Measurements from ENCODE around the gene CLDN11. TPM values are rescaled to one million over a fixed set of nuclear protein-coding genes. Genes with fewer than 3 reads are reported as not detected.

CLDN11 gene
- total RNA-seq, 1 donor from 2014 or later, result 0.70 TPM

DNA sequence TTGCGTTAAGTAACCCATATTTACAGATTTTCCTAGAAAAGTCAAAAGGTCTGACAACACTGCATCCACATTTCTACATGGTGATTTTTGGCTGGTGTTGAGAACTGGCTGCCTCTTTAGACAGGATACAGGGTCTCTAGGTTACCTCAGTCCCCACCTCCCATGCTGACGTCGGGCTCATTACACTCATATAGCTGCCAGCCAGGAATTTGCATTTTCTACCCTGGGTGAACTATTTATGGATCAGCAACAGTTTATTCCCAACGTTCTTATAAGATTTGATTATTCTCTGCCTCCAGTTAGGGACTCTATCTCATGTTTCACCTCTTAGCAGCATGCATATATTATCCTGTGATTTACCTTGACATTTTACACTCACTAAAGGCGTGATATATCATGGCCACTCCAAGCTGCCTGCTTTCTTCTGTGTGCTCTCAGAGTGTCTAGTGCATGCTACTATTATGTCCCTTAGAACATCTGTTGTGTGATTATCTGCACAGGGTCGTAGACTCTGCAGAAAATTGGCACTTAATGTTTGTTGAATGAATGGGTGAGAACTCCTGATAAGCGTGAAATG is 49.0 kb downstream of the CLDN11 start:
- peaks cover 9% of the 10 kb centered on the region for H3K4me1 Mint-ChIP-seq (ENCODE audit: low read depth, unreplicated experiment)

DNA sequence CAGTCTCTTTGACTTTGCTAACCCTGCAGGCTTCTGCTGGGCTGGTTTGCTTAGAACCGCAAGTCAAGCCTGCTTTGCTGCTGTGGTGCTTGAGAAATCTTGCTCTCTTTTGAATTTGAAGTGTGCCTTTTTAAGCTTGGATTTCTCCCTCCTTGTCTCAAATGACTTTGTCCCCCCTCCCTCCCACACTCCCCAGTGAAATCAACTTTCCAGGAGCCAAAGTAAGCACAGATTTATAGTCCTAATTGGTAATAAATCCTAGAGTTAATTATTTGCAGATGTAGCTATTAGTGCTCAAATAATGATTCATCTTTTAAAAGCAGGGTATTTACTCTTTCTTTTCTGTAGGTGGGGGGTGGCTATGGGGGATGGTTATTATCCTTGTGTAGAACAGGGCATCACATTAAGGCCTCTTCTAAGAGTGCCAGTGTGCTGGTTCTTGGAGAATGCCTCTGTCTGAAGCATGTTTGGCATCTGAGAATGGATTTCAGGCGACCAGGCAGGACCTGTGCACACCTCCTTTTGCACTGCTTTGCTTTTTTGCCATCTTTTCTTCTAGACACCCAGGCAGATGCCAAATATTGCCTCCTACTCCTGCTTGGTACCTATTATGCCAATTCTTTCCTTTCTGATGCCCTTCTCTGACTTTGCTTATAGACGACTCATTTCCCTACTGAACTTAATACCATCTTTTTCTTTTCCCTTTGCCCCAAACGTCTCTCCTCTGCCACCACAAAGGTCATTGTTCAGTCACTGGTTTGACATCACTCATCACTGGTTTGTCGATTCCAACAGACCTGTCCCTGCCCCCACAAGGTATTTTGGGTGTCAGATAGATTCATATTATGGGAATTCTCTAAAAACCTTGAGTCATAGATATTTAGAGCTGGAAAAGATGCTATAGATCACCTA is 50.7 kb downstream of the CLDN11 start:
- H3K4me3 ChIP-seq (ENCODE audit: insufficient read depth, low read depth, low read length), result no peak overlapping the region
- no peaks in the 10 kb centered on the region for H3K27me3 ChIP-seq (ENCODE audit: insufficient read depth, low read length)
- Mint-ChIP-seq H3K4me1 (ENCODE audit: low read depth, unreplicated experiment) (peaks cover 9% of the 10 kb centered on the region), H3K4me3 (ENCODE audit: unreplicated experiment) (no peak overlapping the region), H3K27ac (ENCODE audit: unreplicated experiment) (no peak overlapping the region), H3K27me3 (ENCODE audit: low read depth, unreplicated experiment) (peaks cover 29% of the 10 kb centered on the region), H3K36me3 (ENCODE audit: low read depth, unreplicated experiment) (no peaks in the 10 kb centered on the region), H3K9me3 (ENCODE audit: unreplicated experiment) (no peaks in the 10 kb centered on the region)
- no peak overlapping the region for H3K27ac ChIP-seq (ENCODE audit: low read depth, low read length)
- H3K9ac ChIP-seq (ENCODE audit: low read length), result no peak overlapping the region
- TF ChIP-seq EZH2 (IDR thresholded peaks at IDR 0.05; ENCODE audit: insufficient read depth, low read length), result no peak
- TF ChIP-seq, protein P1, sequence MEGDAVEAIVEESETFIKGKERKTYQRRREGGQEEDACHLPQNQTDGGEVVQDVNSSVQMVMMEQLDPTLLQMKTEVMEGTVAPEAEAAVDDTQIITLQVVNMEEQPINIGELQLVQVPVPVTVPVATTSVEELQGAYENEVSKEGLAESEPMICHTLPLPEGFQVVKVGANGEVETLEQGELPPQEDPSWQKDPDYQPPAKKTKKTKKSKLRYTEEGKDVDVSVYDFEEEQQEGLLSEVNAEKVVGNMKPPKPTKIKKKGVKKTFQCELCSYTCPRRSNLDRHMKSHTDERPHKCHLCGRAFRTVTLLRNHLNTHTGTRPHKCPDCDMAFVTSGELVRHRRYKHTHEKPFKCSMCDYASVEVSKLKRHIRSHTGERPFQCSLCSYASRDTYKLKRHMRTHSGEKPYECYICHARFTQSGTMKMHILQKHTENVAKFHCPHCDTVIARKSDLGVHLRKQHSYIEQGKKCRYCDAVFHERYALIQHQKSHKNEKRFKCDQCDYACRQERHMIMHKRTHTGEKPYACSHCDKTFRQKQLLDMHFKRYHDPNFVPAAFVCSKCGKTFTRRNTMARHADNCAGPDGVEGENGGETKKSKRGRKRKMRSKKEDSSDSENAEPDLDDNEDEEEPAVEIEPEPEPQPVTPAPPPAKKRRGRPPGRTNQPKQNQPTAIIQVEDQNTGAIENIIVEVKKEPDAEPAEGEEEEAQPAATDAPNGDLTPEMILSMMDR (IDR thresholded peaks at IDR 0.05; ENCODE audit: insufficient read depth, low read depth, low read length), result no peak
- H3K4me1 ChIP-seq (ENCODE audit: insufficient read depth, low read length), result no peaks in the 10 kb centered on the region
- DNase-seq (ENCODE audit: low read depth), result peak; percentile 74
- H4K20me1 ChIP-seq (ENCODE audit: insufficient read depth, low read length), result no peaks in the 10 kb centered on the region
- H3K79me2 ChIP-seq (ENCODE audit: insufficient read depth, low read length), result no peaks in the 10 kb centered on the region
- H3K4me2 ChIP-seq (ENCODE audit: low read length), result no peak overlapping the region
- H2AFZ ChIP-seq (ENCODE audit: low read depth, low read length), result no peak overlapping the region
- FAIRE-seq, result no peak
- no peaks in the 10 kb centered on the region for H3K9me3 ChIP-seq (ENCODE audit: insufficient read depth, low read depth, low read length)
- no peaks in the 10 kb centered on the region for H3K36me3 ChIP-seq (ENCODE audit: insufficient read depth, low read length)

More for the DNA sequence above, 49.0 kb downstream of the CLDN11 start:
- Histone ChIP-seq H3K27me3 (ENCODE audit: insufficient read depth, low read length) (no peaks in the 10 kb centered on the region), H3K79me2 (ENCODE audit: insufficient read depth, low read length) (no peaks in the 10 kb centered on the region), H3K4me2 (ENCODE audit: low read length) (no peak overlapping the region), H4K20me1 (ENCODE audit: insufficient read depth, low read length) (no peaks in the 10 kb centered on the region), H3K4me1 (ENCODE audit: insufficient read depth, low read length) (no peaks in the 10 kb centered on the region), H3K9ac (ENCODE audit: low read length) (no peak overlapping the region), H3K4me3 (ENCODE audit: insufficient read depth, low read depth, low read length) (no peak overlapping the region), H3K36me3 (ENCODE audit: insufficient read depth, low read length) (no peaks in the 10 kb centered on the region), H2AFZ (ENCODE audit: low read depth, low read length) (no peak overlapping the region), H3K27ac (ENCODE audit: low read depth, low read length) (no peak overlapping the region), H3K9me3 (ENCODE audit: insufficient read depth, low read depth, low read length) (no peaks in the 10 kb centered on the region)
- Mint-ChIP-seq H3K4me3 (ENCODE audit: unreplicated experiment) (no peak overlapping the region), H3K36me3 (ENCODE audit: low read depth, unreplicated experiment) (no peaks in the 10 kb centered on the region), H3K9me3 (ENCODE audit: unreplicated experiment) (no peaks in the 10 kb centered on the region), H3K27ac (ENCODE audit: unreplicated experiment) (no peak overlapping the region), H3K27me3 (ENCODE audit: low read depth, unreplicated experiment) (peaks cover 20% of the 10 kb centered on the region)
- FAIRE-seq, result no peak
- no peak for TF ChIP-seq EZH2 (IDR thresholded peaks at IDR 0.05; ENCODE audit: insufficient read depth, low read length)
- TF ChIP-seq, protein P1 (IDR thresholded peaks at IDR 0.05; ENCODE audit: insufficient read depth, low read depth, low read length), result no peak
- no peak for DNase-seq (ENCODE audit: low read depth)
